NCI-H2196 treated with DMSO at 0.1 percent for 48 hours (cell line): ENCODE results near the gene OR9Q1.

ENCODE experiments used
- DNase-seq: peaks from one replicate; lab custom pipeline; 2025; ENCODE audit not compliant: unreplicated experiment; lab: John Stamatoyannopoulos, UW

The OR9Q1 gene

GRCh38 chr11:58227956-58228615, 204.4 kb downstream of the OR9Q1 start:
- no peak for DNase-seq
